OCI-LY3 (cell line): Measurements from ENCODE around the gene AMMECR1L.
A peak's percentile ranks its signal among the peaks of the same experiment; 100 is the strongest.
"Not testable (repeated sequence)": the region's sequence is repeated elsewhere in the genome, so short reads cannot be mapped to it uniquely, and the experiment has no call there.

Experiments used
- H2AFZ ChIP-seq: fragments of 200-600, 300-600 bp; shearing (Covaris generic); 2 replicates; pipeline ENCODE4 v1.6.0; 2014; ENCODE audit warnings: antibody characterized with exemption, low read depth, low read length
- H3K27ac ChIP-seq: fragments of 200-600, 300-600 bp; sonication (generic); 2 replicates; pipeline ENCODE4 v1.5.1; 2014; ENCODE audit warnings: mild to moderate bottlenecking, low read length, moderate library complexity, mixed read lengths
- H3K27me3 ChIP-seq: fragments of 200-600, 300-600 bp; sonication (generic); 2 replicates; pipeline ENCODE4 v1.6.1; 2014; ENCODE audit warnings: low read depth, low read length, mixed read lengths
- H3K36me3 ChIP-seq: fragments of 200-600, 300-600 bp; sonication (generic); replicated peaks from 2 replicates; pipeline ENCODE3; 2014; ENCODE audit warnings: low read depth, low read length, mixed read lengths
- H3K4me1 ChIP-seq: fragments of 300-600, 200-600 bp; sonication (generic); 2 replicates; pipeline ENCODE4 v1.6.1; 2014; ENCODE audit warnings: low read length, mixed read lengths
- H3K4me2 ChIP-seq: fragments of 200-600, 300-600 bp; sonication (generic); 2 replicates; pipeline ENCODE4 v1.6.1; 2014; ENCODE audit warnings: low read length, mixed read lengths
- H3K4me3 ChIP-seq: fragments of 300-600, 200-600 bp; sonication (generic); 2 replicates; pipeline ENCODE4 v1.5.1; 2014; ENCODE audit warnings: antibody characterized with exemption, mild to moderate bottlenecking, low read length, moderate library complexity
- H3K79me2 ChIP-seq: fragments of 300-600, 200-600 bp; shearing (Covaris generic); 2 replicates; pipeline ENCODE4 v1.6.1; 2014; ENCODE audit warnings: mild to moderate bottlenecking, low read length, mixed read lengths
- H3K9ac ChIP-seq: fragments of 300-600, 200-600 bp; shearing (Covaris generic); 2 replicates; pipeline ENCODE4 v1.6.0; 2014; ENCODE audit warnings: mild to moderate bottlenecking, low read length, moderate library complexity
- H3K9me3 ChIP-seq: fragments of 200-600, 300-600 bp; shearing (Covaris generic); 2 replicates; pipeline ENCODE4 v1.6.1; 2014; ENCODE audit warnings: low read length, mixed read lengths; ENCODE audit not compliant: insufficient read depth
- H4K20me1 ChIP-seq: fragments of 200-600, 300-600 bp; sonication (generic); 2 replicates; pipeline ENCODE4 v1.6.1; 2016; ENCODE audit warnings: low read length, mixed read lengths; ENCODE audit not compliant: insufficient read depth
- EZH2phosphoT487 ChIP-seq: fragments of 200-600 bp; shearing (Covaris generic); IDR thresholded peaks from 2 replicates; pipeline ENCODE4 v1.6.1; 2018; ENCODE audit warnings: antibody characterized with exemption, mixed run types, low read depth
- TF ChIP-seq, protein P1 (sequence below): fragments of 200-600, 300-600 bp; sonication (generic); IDR thresholded peaks from 2 replicates; pipeline ENCODE4 v1.5.1; 2014; ENCODE audit warnings: antibody characterized with exemption, low read length, low read depth

The AMMECR1L gene

DNA sequence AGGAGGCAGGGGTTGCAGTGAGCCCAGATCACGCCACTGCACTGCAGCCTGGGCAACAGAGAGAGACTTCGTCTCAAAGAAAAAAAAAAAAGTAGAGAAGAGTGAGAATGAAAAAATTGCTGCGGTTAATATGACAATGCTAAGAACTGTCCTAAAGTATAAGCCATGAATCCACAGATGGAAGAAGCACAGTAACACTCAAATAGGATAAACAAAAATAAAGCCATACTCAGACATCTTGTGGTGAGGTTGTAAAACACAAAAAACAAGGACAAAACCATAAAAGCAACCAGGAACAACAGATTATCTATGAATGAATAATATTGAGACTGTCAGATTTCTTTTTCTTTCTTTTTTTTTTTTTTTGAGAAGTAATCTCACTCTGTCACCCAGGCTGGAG, 50.8 kb downstream of the AMMECR1L start:
- H2AFZ ChIP-seq, result no peak overlapping the region
- peaks cover 12% of the 10 kb centered on the region; the same call in 1 of the 2 replicates for H3K27me3 ChIP-seq
- H3K79me2 ChIP-seq, result no peaks in the 10 kb centered on the region
- H3K36me3 ChIP-seq, result no peaks in the 10 kb centered on the region
- no peak overlapping the region for H3K27ac ChIP-seq
- peaks cover 18% of the 10 kb centered on the region for H3K4me1 ChIP-seq
- no peaks in the 10 kb centered on the region for H4K20me1 ChIP-seq
- H3K9me3 ChIP-seq, result peaks cover 5% of the 10 kb centered on the region; the same call in 1 of the 2 replicates
- no peak overlapping the region for H3K4me2 ChIP-seq
- no peak overlapping the region for H3K4me3 ChIP-seq
- TF ChIP-seq EZH2phosphoT487, result no peak
- TF ChIP-seq, protein P1, sequence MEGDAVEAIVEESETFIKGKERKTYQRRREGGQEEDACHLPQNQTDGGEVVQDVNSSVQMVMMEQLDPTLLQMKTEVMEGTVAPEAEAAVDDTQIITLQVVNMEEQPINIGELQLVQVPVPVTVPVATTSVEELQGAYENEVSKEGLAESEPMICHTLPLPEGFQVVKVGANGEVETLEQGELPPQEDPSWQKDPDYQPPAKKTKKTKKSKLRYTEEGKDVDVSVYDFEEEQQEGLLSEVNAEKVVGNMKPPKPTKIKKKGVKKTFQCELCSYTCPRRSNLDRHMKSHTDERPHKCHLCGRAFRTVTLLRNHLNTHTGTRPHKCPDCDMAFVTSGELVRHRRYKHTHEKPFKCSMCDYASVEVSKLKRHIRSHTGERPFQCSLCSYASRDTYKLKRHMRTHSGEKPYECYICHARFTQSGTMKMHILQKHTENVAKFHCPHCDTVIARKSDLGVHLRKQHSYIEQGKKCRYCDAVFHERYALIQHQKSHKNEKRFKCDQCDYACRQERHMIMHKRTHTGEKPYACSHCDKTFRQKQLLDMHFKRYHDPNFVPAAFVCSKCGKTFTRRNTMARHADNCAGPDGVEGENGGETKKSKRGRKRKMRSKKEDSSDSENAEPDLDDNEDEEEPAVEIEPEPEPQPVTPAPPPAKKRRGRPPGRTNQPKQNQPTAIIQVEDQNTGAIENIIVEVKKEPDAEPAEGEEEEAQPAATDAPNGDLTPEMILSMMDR, result no peak
- no peak overlapping the region for H3K9ac ChIP-seq

DNA sequence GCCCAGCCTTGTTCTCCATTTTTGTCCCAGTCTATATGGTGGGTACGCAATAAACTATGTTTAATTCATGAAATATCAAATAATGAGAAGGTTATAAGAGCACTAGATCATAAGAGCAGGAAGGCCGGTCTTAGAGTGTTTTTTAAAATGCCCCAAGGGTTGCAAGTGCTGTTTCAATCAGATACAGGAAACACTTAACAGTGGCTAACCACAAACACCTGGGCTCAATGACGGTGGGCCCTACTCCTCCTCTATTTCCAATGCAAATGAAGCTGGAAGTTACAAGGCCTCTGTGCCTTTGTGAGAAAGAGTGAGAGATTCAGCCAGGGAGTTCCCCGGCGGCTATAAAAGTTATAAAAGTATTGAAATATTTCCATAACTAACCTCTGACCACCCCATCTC, 55.9 kb downstream of the AMMECR1L start:
- Histone ChIP-seq H3K27ac (peak overlapping the region; percentile 59), H3K4me2 (peak overlapping the region; percentile 79)
- TF ChIP-seq EZH2phosphoT487, result no peak
- TF ChIP-seq, protein P1, result no peak

DNA sequence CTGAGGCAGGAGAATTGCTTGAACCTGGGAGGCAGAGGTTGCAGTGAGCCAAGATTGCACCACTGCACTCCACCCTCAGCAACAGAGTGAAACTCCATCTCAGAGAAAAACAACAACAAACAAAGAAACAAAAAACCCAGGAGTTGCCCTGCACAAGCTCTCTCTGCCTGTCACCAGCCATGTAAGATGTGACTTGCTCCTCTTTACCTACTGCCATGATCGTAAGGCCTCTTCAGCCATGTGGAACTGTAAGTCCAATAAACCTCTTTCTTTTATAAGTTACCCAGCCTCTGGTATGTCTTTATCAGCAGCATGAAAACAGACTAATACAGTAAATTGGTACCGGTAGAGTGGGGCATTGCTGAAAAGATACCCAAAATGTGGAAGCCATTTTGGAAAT, 59.0 kb downstream of the AMMECR1L start:
- H3K4me1 ChIP-seq, result peaks cover 21% of the 10 kb centered on the region
- H4K20me1 ChIP-seq, H3K27ac ChIP-seq, H3K4me3 ChIP-seq, H2AFZ ChIP-seq, H3K27me3 ChIP-seq, H3K79me2 ChIP-seq, H3K9ac ChIP-seq, H3K4me2 ChIP-seq, H3K36me3 ChIP-seq: not testable (repeated sequence)
- peaks cover 21% of the 10 kb centered on the region for H3K9me3 ChIP-seq

More for the DNA sequence above, 55.9 kb downstream of the AMMECR1L start:
- Histone ChIP-seq H3K9ac (peak overlapping the region; percentile 37; the same call in 1 of the 2 replicates), H3K4me3 (peak overlapping the region; percentile 58), H4K20me1 (no peaks in the 10 kb centered on the region), H3K4me1 (peaks cover 23% of the 10 kb centered on the region), H3K79me2 (no peaks in the 10 kb centered on the region), H3K9me3 (peaks cover 21% of the 10 kb centered on the region), H3K27me3 (peaks cover 12% of the 10 kb centered on the region), H2AFZ (no peak overlapping the region), H3K36me3 (peaks cover 4% of the 10 kb centered on the region)

DNA sequence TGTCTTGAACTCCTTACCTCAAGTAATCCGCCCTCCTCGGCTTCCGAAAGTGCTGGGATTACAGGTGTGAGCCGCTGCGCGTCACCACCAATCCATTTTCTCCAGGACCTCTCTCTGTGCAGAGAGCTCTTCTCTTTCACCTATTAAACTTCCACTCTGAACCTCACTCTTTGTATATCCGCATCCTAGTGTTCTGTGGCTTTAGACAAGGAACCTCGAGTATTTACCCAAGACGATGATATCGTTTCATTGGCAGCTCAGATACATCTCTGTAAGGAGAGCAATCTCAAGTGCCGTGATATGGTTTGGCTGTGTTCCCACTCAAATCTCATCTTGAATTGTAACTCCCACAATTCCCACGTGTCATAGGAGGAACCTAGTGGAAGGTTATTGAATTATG, 59.7 kb downstream of the AMMECR1L start:
- Histone ChIP-seq H3K9me3 (peaks cover 25% of the 10 kb centered on the region), H3K79me2 (no peaks in the 10 kb centered on the region), H3K4me2 (no peak overlapping the region), H4K20me1 (no peaks in the 10 kb centered on the region), H3K27ac (no peak overlapping the region), H2AFZ (no peak overlapping the region), H3K4me1 (peaks cover 21% of the 10 kb centered on the region), H3K9ac (no peak overlapping the region), H3K36me3 (peaks cover 4% of the 10 kb centered on the region), H3K4me3 (no peak overlapping the region), H3K27me3 (peaks cover 3% of the 10 kb centered on the region; the same call in 1 of the 2 replicates)
- TF ChIP-seq, protein P1, result no peak
- no peak for TF ChIP-seq EZH2phosphoT487
